HepG2 (cell line): Measurements from ENCODE around the gene IGHMBP2.

Experiments used
- CTCF ChIP-seq: sonication (generic); formaldehyde crosslinking; IDR thresholded peaks from 2 replicates; pipeline ENCODE4 v1.5.0; 2020; ENCODE audit warnings: mild to moderate bottlenecking, missing genetic modification reagents, moderate library complexity
- FOSL1 ChIP-seq: sonication (generic); formaldehyde crosslinking; IDR thresholded peaks from 2 replicates; pipeline ENCODE4 v1.9.0; 2021; ENCODE audit warnings: missing genetic modification reagents, borderline replicate concordance
- STAT5B ChIP-seq: sonication (generic); formaldehyde crosslinking; IDR thresholded peaks from 2 replicates; pipeline ENCODE4 v1.4.0; 2020; ENCODE audit warnings: missing genetic modification reagents
- ZNF331 ChIP-seq: sonication (generic); formaldehyde crosslinking; IDR thresholded peaks from 2 replicates; pipeline ENCODE4 v1.4.0; 2020; ENCODE audit warnings: missing genetic modification reagents
- ZNF878 ChIP-seq: sonication (generic); formaldehyde crosslinking; IDR thresholded peaks from 2 replicates; pipeline ENCODE4 v1.8.1; 2023; ENCODE audit warnings: mild to moderate bottlenecking, missing genetic modification reagents, moderate library complexity

- TF ChIP-seq ZNF331 (no peak), ZNF878 (CRISPR knock-in tag) (no peak), FOSL1 (CRISPR knock-in tag) (no peak), STAT5B (CRISPR knock-in tag) (no peak), CTCF (CRISPR knock-in tag) (no peak)
Measured at GRCh38 chr11:68896171-68896959, 7.3 kb upstream of the IGHMBP2 start.
